CD4-positive, alpha-beta T cell treated with Interferon alpha-2 for 1 hour (primary cell): ENCODE results near the gene PINLYP.

ENCODE experiments used
- DNase-seq, 2 donors: peaks; one replicate each; pipeline ENCODE4 v3.0.0-alpha.2; 2020 to 2022

PINLYP gene

DNA sequence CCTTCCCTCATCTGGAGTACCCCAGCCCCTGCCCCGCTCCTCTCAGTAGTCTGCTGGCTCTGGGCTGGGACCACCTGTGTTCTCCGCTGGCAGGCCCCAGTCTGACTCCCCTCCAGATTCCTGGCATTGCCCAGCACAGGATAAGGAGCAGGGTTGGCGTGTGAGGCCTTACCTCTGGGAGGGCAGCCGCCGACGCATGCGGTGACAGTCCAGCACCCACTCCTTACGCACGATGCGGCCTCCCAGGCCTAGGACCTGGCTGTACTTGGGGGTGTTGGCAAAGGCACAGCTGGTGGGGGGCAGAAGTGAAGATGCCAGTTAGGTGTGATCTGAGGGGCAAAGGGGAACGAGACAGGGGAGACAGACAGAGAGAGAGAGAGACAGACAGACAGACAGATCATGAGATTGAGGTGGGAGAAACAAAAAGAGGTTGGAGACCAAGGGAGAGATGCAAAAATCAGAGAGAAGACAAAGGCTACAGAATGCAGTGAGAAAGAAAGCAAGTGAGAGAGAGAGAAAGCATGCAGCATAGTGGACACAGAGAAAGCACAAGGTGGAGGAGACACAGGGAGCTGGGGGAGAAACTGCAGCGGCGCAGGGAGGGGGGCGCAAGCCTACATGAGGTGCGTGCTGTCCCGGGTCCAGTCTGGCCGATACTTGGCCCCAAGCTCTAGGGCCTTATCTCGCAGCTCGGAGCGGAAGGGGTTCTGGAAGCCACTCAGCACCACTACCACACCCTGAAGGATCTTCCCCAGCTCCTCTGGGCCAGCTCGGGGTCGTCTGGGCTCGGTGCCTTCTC lies 24.0 kb upstream of the PINLYP start:
- no peak for DNase-seq

DNA sequence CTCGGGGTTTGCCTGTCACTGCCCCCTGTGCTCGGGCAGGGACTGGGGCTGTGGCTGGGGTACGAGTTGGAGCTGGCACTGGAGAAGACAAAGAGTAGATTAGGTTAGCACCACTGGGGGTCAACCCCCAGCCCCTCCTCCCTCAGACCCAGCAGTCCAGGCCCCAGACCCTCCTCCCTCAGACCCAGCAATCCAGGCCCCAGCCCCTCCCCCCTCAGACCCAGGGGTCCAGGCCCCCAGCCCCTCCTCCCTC lies 23.5 kb upstream of the PINLYP start:
- no peak for DNase-seq

DNA sequence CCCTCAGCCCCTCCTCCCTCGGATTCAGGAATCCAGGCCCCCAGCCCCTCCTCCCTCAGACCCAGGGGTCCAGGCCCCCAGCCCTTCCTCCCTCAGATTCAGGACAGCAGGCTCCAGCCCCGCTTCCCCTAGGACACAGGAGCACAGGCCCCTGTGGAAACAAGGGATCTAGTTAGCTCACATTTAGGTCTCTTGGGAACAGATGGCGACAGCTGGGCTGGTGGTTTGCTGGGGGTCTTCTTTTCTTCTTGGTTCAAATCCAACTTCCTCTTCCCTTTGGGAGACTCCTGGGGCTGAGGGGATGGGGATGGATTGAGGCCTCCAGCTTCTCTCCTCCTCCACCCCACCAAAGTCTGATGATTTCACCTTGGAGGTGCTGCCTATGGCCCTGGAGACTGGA lies 23.0 kb upstream of the PINLYP start:
- DNase-seq: no peak

DNA sequence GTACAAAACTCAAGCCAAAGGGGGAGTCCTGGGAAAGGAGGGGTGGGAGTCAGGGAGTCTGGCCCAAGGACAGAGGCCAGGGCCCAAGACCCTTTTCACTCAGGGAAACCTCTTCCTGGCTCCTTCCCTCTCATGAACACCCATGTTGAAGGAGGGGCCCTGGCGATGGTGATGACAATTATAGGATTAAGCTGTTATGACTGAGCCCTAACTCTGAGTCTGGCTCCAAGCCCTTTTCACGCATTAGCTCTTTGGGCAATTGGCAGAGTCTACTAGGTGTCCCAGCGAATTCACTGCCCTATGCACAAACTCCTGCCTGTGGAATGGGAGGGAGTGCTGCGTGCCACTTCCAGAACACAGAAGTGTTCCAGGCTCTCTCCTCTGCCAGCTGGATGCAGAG lies 21.9 kb upstream of the PINLYP start:
- no peak for DNase-seq

DNA sequence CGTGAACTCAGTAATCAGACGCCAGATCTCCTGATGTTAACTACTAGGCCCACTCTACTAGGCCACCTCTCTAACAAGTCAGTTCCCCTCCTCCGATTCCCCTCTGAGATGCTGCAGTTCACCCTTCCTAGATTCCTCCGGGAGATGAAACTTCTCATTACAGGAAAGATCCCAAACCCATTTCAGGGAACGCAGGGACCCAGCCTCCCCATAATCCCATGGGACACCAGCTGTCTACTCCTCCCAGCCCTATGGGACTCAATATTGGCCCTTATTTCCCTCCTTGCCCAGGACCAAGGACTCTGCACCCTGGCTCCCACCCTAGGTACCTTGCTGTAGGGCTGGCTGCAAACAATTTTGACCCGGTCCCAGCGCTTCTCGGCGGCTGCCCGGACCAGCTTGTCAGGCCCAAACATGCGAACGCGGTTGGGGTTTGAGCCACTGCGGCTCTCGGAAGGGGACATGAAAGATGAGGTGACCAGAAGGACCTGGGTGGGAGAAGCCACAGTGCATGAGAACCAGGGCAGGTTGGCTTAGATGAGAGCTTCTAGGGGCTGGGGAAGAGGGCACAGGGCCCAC lies 21.2 kb upstream of the PINLYP start:
- DNase-seq: no peak

DNA sequence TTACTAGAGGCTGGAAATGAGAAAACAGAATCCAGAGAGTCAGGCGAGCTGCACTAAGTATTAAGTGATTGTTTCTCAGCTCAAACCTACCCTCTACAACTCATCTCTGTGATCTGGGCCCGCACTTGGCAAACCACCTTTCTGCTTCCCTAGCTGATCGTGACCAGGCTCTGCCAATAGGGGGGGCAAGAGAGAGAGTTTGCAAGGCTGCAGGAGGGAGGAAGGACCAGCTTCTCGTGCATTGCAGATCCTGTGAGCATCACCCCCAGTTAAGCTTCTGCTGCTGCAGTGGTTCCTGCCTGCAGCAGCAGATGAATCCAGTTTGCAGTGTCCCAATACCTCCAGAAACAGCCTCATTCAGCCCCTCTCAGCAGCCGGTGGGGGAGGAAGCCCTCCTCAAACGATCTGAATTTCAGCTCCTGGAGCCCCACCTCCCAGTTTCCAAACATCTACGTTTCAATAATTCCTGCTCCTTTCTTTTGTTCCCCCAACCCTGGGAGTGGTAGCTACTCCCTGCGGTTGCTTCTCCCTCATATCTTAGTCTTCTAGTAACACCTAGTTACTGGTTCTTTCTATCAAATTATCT lies 20.3 kb upstream of the PINLYP start:
- DNase-seq: peak; percentile 82 to 90

DNA sequence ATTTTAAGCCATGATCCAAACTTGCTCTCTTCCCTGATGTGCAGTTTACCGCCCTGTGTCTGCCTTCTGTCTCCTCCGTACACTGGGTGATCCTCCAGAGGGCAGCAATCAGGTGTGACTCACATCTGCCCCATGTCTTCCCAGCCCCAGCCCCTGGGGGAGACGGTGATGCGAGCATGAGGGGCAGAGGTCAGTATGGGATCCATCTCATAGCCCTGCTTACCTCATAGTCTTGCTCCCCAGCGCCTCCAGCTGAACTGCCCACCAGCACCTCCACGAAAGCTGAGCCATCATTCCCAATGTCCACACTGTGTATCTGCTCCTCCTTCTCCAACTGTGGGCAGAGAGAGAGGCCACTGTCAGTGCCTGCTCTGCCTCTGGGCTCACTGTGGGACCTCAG lies 14.9 kb upstream of the PINLYP start:
- DNase-seq: no peak

DNA sequence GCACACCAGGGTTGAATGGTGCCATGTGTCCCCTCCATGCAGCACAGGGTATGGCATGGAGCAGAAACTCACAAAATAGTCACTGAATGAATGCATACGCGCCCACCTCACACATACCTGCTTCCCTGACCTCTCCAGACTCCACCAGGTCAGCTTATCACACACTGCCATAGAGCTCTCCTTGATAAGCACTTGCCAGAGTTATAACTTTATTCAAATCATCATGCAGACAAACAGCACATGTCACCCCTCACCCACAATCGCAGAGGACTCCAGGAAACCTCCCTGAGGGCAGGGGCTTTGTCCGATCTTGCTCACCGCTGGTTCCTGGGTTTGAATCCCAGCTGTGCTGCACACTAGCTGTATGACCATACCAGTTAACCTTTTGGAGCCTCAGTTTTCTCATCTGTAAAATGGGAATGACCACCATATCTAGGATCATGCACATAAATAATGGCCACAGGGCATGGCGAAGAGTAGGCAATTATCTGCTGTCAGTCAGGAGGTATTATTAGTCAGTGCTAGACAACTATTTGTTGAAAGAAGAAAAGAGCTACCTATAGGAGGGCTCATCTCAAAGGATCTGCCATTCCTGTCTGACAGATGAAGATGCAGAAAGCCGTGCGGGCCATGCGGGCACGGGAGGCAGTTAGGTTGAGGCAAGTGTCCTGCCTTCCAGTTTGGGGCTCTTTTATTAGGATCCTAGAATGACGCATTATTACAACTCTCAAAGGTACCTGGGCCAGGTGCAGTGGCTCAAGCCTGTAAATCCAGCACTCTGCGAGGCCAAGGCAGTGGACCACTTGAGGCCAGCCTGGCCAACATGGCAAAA lies 14.2 kb upstream of the PINLYP start:
- no peak for DNase-seq

DNA sequence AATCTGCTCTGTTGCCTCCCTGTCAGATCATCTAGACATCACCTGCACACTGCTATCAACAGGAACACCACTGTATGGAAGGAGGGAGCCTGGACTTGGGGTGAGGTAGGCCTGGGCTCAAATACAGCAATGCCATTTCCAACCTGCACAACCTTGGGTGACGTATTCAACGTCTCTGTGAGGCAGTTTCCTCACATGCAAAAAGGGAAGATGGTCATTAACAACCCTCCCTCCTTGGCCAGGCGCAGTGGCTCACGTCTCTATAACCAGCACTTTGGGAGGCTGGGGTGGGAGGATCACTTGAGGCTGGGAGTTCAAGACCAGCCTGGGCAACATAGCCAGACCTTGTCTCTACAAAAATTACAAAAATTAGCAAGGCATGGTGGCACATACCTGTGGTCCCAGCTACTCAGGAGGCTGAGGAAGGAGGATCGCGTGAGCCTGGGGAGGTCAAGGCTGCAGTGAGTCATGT lies 13.3 kb upstream of the PINLYP start:
- no peak for DNase-seq

DNA sequence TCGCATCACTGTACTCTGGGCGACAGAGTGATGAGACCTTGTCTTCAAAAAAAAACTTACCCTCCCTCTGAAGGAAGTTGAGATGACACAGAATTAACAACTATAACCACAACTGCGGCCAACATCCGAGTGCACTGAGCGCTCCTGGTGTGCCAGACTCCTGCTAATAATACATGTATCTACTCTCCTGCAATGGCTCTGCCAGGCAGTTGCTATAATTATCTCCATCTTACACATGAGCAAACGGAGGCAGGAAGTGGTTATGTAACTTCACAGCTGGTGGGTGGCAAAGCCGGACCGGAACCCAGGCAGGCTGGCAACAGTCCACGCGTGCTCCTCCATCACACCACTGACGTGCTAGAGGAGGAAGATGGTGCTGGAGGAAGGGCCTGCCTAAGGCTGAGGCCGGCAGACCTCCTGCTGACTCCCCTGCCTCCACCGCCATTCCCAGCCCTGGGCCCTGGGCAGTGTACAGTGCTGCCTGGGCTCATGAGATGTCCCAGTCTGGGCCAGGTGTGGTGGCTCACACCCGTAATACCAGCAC lies 12.8 kb upstream of the PINLYP start:
- peak; percentile 90 to 91 for DNase-seq

DNA sequence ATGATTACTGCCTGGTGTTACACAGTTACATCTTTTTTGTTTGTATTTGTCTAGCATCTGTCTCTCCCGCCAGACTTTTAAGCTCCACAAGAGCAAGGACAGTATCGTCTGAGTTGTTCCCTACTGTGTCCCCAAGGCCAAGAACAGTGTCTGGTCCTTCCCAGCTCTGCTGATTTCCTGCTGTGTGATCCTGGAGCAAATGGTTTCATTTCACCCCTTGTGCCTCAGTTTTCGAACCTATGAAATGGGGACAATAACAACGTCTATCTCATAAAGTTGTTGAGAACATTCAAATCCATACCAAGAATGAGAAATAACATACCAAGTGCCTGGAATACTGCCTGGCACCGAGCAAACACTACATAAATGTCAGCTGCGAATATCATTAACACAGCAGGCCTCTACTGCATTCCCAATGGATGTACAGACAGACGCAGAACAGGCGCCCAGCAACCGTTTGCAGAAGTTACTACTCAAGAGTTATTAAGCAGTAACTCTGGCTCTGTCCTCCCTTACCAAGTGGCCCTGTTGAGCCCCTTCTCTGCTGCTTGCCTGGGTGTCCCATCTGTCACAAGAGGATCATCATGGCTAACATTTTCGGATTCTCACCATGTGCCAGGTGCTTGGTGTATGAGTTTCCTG lies 11.7 kb upstream of the PINLYP start:
- no peak for DNase-seq

DNA sequence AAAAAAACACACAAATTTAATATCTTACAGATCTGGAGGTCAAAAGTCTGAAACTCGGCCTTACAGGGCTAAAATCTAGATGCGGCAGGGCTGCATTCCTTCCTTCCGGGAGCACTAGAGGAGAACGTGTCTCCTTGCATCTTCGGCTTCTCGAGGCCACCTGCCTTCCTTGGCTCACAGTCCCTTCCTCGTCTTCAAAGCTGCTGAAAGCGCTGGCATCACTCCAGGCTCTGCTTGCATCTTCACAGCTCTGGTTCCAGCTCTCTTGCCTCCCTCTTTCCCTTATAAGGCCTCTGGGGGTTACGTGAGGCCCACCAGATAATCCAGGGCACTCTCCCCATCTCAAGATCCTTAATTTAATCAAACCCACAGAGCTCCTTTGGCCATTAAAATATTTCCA lies 10.8 kb upstream of the PINLYP start:
- no peak for DNase-seq

DNA sequence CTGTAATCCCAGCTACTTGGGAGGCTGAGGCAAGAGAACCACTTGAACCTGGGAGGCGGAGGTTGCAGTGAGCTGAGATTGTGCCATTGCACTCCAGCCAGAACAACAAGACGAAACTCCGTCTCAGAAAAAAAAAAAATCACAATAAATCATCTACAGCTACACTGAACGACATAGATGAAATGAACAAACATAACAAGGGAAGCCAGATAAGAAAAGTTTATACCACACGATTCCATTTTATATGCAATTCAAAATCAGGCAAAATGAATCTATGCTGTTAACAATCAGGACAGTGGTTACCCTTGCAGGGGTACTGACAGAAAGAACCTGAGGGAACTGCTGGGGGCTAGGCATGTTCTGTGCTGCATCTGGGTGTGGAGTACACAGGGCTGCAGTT lies 5.9 kb upstream of the PINLYP start:
- DNase-seq: no peak

DNA sequence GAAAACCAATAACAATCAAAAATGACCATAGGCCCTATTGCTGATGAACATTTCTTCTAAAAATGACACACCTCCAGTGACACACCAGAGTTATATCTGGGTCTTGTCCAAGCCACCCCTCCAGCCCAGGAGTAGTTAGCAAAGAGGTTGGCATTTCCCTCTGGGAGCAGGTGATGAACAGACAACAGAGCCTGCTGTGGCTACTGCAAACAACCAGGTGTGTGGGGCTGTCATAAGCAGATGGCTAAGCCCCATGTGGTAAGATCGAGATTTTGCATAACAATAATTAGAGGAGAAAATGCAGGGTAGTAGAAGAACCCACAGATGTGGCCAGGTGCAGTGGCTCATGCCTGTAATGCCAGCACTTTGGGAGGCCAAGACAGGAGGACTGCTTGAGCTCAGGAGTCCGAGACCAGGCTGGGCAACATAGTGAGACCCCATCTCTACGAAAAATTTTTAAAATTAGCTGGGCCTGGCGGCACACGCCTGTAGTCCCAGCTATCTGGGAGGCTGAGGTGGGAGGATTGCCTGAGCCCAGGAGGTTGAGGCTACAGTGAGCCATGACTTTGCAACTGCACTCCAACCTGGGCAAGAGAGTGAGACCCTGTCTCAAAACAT lies 5.3 kb upstream of the PINLYP start:
- DNase-seq: no peak

DNA sequence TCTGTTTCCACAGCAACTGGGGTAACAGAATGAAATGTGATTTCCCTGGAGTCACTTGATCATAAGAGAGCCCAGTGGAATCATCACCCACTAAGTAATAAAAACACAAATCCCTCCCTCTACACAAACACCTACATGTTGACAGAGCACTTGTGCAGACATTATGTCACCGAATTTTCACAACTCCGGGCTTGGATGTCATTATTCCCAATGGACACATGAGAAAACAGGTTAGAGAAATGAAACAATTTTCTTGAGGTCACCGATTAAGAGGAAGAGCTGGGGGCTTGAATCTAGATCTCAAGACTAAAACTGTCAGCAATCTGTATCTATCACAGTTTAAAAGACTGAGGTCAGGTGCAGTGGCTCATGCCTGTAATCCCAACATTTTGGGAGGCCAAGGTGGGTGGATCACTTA lies 3.4 kb upstream of the PINLYP start:
- no peak for DNase-seq

DNA sequence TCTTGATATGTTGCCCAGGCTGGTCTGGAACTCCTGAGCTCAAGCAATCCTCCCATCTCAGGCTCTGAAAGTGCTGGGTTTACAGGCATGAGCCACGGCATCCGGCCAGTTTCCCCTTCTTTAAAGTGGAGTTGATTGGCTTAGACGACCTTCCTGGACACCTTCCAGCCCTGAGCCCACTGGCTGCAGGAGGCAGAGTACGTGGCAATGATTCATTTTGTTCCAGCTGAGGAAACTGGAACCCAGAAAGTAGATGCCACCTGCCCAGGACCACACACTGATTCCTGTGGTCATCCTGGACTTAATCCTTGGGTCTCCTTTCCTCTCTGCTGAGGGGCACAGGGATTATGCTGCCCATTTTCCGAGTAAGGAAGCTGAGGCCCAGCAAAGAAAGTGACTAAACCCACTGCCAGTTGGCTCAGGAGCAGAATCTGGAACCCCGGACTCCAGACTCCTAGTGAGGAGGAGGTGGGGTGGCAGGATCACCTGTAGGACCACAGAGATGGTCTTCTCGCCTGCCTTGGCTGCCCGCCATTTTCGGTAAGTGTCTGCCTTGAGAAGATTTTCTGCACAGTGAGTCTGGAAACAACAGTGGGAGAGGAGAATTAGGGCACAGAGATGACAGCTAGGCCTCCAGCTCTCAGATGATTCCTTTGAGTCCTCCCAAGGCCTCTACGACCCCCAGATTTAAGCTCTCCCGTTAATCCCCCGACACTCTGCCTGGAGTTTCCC lies 1.0 kb upstream of the PINLYP start:
- DNase-seq: no peak

DNA sequence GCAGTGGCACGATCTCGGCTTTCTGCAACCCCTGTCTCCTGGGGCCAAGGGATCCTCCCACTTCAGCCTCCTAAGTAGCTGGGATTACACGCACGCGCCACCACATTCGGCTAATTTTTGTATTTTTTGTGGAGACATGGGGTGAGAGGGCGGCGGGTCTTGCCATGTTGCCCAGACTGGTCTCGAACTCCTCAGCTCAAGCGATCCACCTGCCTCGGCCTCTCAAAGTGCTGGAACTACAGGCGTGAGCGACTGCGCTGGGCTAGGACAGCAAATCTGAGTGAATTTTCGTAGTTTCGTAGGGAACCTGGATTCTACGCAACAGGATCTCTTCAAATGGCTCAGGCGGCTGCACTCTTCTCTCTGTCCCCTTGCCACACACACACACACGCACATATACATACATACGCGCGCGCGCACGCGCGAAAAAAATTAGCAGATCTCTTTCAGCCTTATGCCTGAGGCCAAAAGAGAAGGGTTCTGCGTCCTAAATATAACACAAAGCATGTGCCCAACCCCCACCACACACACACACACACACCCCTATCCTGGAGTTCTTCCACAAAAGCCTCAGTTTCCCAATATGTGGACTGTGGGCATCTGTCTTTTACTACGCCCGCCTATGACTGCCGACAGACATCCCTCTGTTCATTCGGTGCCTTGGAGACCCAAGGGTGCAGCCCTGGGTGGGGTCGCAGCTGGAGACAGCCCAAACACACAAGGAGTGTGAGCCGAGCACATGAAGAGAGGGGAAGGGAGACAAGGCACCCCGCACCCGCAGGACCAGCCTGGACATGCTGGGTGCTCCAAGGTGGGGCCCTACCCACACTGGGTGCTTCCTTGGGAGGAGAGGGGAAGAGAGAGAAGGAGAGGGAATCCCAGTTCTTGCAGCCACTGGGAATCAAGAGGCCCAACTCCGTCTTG lies 616 bp downstream of the PINLYP start:
- no peak for DNase-seq

DNA sequence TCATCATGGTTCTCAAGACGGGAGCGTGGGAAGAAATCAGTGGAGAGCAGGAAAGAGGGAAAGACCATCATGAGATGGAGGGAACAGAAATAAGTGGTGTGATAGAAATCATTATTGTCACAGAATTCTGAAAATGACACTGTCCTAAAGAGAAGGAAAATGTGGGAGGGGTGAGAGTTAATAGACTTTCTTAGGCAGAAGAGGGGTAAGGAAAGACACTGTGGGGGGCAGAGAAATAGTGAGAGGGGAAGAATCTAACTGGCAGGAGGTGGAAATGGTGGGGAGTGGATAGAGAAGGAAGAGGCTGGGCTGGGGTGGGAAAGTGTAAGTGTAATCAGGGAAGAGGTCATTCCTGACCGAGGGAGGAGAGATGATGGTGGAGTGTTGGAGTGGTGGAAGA lies 3.2 kb downstream of the PINLYP start:
- no peak for DNase-seq

DNA sequence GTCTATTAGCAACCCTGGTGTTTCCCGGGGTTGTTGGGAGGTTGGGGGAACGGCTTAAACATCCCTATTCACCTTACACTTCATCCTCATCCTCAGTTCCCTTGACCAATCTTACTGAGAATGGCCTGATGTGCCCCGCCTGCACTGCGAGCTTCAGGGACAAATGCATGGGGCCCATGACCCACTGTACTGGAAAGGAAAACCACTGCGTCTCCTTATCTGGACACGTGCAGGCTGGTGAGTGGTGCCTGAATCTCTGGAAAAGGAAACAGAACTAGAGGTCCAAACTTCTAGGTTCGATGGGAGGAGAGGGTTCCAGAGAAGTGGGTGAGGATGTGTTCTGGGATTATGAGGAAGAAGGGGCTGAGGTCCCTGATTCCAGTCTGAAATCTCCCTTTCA lies 5.9 kb downstream of the PINLYP start:
- no peak for DNase-seq

DNA sequence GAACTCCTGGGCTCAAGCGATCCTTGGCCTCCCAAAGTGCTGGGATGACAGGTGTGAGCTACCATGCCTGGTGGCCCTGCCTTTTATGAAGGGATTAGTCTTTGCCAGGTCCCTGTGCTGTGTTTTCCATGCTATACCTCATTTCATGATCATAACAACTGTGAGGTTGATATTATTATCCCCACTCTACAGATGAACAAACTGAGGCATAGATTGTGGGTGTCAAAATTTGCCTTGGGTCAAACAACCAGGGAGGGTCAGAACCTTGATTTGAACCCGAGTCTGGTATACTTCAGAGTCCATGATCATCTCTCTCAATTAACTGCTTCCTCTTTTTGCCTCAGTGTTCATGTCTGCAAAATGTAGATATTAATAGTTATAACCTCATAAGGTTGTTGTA lies 6.9 kb downstream of the PINLYP start:
- no peak for DNase-seq

DNA sequence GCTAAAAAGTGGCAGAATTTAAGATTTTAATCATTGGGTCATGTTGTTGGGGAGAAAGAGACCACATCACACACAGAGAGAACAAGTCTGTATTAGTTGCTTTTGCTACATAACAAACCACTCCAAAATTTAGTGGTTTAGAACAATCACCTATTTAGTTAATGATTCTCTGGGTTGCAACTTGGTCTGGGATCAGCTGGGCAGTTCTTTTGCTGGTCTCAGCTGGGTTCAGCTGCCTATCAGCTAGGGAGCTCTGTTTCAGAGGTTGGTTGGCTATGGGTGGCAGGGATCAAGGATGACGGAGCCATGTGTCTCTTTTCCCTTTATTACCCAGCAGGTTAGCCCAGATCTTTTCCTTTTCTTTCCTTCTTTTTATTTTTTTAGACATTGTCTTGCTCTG lies 8.9 kb downstream of the PINLYP start:
- no peak for DNase-seq
